Measurements from ENCODE around the gene FOXA2.
"Not testable (repeated sequence)": the region's sequence is repeated elsewhere in the genome, so short reads cannot be mapped to it uniquely, and the experiment has no call there.

Gene FOXA2

GRCh38 chr20:22584522-22584921, at the start of gene FOXA2:
Gene FOXA2 (minus strand): TSS chr20:22584572. CDS start chr20:22584278, 294 bp downstream.
- DNase-seq (ENCODE audit: low read depth in 2 of 2): no peak

GRCh38 chr20:22630701-22631100, 46.3 kb upstream of the FOXA2 start:
- no peak for DNase-seq (ENCODE audit: low read depth in 2 of 2)

GRCh38 chr20:22629927-22630326, 45.6 kb upstream of the FOXA2 start:
- no peak for DNase-seq (ENCODE audit: low read depth in 2 of 2)

GRCh38 chr20:22629447-22629846, 45.1 kb upstream of the FOXA2 start:
- DNase-seq (ENCODE audit: low read depth in 2 of 2): no peak

GRCh38 chr20:22626496-22626895, 42.1 kb upstream of the FOXA2 start:
- no peak for DNase-seq (ENCODE audit: low read depth in 2 of 2)

- no peak for DNase-seq (ENCODE audit: low read depth in 2 of 2)
Observed at GRCh38 chr20:22623211-22623610, 38.8 kb upstream of the FOXA2 start.

GRCh38 chr20:22620342-22620741, 36.0 kb upstream of the FOXA2 start:
- DNase-seq (ENCODE audit: low read depth in 2 of 2): no peak

GRCh38 chr20:22619806-22620205, 35.4 kb upstream of the FOXA2 start:
- no peak for DNase-seq (ENCODE audit: low read depth in 2 of 2)

GRCh38 chr20:22619272-22619671, 34.9 kb upstream of the FOXA2 start:
- no peak for DNase-seq (ENCODE audit: low read depth in 2 of 2)

- DNase-seq (ENCODE audit: low read depth in 2 of 2): no peak
Observed at GRCh38 chr20:22617160-22617559, 32.8 kb upstream of the FOXA2 start.

- no peak for DNase-seq (ENCODE audit: low read depth in 2 of 2)
Observed at GRCh38 chr20:22616551-22616950, 32.2 kb upstream of the FOXA2 start.

GRCh38 chr20:22615425-22615824, 31.1 kb upstream of the FOXA2 start:
- no peak for DNase-seq (ENCODE audit: low read depth in 2 of 2)

- DNase-seq (ENCODE audit: low read depth in 2 of 2): no peak
Observed at GRCh38 chr20:22611636-22612035, 27.3 kb upstream of the FOXA2 start.

GRCh38 chr20:22607695-22608094, 23.3 kb upstream of the FOXA2 start:
- no peak for DNase-seq (ENCODE audit: low read depth in 2 of 2)

- DNase-seq (ENCODE audit: low read depth in 2 of 2): no peak
Observed at GRCh38 chr20:22604815-22605214, 20.4 kb upstream of the FOXA2 start.

- DNase-seq (ENCODE audit: low read depth in 2 of 2): no peak
Observed at GRCh38 chr20:22601361-22602141, 17.2 kb upstream of the FOXA2 start.

- DNase-seq (ENCODE audit: low read depth in 2 of 2): not testable (repeated sequence)
Observed at GRCh38 chr20:22599258-22599657, 14.9 kb upstream of the FOXA2 start.

- DNase-seq (ENCODE audit: low read depth in 2 of 2): no peak
Observed at GRCh38 chr20:22597303-22597702, 12.9 kb upstream of the FOXA2 start.

GRCh38 chr20:22590662-22591061, 6.3 kb upstream of the FOXA2 start:
- no peak for DNase-seq (ENCODE audit: low read depth in 2 of 2)

GRCh38 chr20:22586645-22587310, 2.4 kb upstream of the FOXA2 start:
- no peak for DNase-seq (ENCODE audit: low read depth in 2 of 2)

- no peak for DNase-seq (ENCODE audit: low read depth in 2 of 2)
Observed at GRCh38 chr20:22585786-22586493, 1.6 kb upstream of the FOXA2 start.

- DNase-seq (ENCODE audit: low read depth in 2 of 2): no peak
Observed at GRCh38 chr20:22584922-22585785, 782 bp upstream of the FOXA2 start.

Data from stimulated activated CD4-positive, alpha-beta T cell treated with anti-CD3 and anti-CD28 coated beads, Interleukin-12 subunit alpha, Interleukin-12 subunit beta, amount 100 ng/mL, for 24 hours (primary cell).